ENCODE measurements around the gene ZAR1L.

The ZAR1L gene

DNA sequence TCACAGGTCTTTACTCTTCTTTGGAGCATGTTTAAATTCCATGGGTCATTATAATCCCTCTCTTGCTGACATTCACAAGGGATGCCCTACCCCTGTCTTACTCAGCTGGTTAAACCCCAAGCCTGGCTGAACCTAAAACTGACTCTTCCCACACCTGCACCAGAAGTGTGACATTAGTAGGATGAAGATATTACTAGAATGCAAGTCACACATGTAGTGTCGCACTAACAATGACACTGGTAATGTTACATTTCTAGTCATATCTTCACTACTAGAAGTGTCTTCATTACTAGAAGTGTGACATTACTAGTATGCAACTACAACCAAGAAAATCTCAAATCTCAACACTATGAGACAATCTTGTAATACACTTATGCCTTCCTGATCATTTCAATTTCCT lies 14.2 kb downstream of the ZAR1L start:
- DNase-seq: no peak

DNA sequence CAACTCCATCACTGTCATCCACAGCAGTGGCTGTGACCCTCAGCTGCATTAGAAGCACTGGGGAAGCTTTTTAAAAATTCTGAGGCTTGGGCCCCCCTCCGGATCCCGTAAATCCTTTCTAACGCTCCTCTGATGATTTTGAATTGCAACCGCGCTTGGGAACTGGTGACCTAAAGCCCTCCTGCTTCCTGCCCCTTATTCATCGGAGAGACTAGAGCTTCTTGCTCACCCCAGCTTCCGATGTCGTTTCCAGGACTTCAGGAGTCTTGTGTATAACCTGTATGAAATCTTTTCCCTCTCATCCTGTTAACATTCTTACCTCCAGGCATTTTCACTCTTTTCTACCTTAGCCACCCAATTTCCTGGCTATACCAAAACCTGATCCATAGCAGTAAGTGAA lies 14.8 kb downstream of the ZAR1L start:
- DNase-seq: no peak

DNA sequence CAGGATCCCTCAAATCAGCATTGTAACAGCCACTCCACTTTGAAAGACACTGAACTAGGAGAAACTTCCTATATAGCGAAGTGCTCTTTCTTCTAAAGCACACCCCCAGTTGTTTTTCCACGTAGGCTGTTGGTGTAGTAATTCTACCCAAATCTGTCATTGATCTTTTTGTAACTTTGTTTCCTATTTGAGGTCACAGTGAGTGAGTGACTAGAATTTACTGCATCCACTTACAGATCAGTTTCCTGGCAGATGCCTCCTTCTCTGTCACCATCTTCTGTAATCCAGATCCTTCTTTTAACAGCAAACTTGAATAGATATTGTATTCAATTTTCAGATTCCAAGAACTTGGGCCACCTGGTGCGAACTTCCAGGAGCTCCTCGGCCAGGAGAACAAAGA lies 15.3 kb downstream of the ZAR1L start:
- DNase-seq: no peak

DNA sequence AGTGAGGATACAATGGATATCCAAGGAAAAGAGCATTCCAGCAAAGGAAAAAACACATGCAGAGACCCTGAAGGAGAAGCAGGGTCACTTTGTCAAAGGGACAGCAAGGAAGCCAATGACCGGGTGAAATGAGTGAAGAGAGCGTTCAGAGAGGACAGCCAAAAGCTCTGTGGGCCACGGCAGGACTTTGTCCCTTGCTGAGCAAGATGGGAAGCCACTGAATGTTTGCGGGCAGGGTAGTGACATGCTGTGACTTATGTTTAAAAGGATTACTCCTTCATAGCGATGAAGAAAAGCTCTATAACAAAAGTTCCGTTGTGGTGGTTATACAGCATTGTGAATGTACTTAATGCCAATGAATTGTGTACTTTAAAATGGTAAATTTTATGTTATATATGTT lies 16.5 kb downstream of the ZAR1L start:
- DNase-seq: no peak

DNA sequence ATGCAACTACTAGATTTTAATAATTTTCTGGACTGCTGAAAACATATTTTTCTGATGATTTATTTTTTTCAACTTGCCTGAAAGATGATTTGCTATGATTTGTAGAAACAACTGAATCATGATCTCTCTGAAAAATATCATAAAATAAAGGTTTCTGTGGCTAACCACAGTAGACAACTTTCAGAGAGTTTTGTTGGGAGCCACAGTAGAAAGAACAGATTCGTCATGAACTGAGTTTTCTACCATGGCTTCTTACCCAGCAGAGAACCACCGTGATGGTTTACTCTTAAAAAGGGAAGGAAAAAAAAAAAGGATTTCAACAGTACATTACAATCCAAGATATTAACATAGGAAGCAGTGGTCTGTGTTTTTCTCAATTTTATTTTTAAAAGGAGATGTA lies 18.0 kb downstream of the ZAR1L start:
- DNase-seq: no peak

DNA sequence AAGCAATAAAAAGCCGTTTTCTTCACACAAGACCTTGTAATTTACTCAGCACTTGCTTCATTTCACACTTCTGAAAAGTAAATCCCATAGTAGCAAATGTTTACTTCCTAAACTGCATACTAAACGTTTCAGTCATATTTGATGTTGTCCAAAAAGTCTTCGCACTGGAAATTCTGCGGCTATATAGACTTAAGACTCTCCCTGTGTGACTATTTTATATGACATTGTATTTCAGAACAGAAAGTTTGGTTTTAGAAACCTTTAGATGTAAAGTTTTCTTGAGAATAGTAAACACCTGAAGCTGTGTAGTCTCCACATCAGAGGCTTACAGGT lies 29.6 kb downstream of the ZAR1L start:
- DNase-seq: no peak

DNA sequence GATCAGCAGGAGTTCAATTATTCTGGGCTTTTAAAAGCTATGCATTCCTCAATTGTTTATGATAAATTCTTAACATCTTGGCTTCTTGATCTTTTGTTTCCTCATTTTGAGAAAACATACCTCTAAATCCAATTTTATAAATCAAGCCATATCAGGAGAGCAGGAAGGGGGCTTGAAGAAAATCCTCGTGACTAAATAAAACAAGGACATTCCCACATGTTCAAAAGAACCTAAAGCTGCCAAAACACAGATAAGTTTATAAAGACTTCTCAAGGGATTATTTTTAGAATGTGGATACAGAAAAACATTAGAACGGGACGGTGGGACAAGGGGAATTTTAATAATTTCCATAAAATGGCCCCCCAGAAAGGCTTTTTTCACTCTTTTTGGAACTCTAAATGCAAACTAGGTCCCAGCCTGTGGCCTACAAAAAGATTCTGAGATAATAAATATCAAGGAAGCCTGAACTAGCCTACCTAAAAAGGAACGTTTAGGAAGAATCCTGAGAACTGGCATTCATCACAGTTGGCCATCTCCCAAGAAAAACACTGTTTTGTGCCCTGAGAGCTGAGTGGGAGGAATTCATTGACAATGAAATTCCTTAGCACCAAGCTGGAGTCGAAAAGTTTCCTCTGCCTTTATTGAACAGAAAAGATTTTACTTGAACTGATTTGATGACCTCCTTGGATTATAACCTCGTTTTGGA lies 30.1 kb downstream of the ZAR1L start:
- no peak for DNase-seq

DNA sequence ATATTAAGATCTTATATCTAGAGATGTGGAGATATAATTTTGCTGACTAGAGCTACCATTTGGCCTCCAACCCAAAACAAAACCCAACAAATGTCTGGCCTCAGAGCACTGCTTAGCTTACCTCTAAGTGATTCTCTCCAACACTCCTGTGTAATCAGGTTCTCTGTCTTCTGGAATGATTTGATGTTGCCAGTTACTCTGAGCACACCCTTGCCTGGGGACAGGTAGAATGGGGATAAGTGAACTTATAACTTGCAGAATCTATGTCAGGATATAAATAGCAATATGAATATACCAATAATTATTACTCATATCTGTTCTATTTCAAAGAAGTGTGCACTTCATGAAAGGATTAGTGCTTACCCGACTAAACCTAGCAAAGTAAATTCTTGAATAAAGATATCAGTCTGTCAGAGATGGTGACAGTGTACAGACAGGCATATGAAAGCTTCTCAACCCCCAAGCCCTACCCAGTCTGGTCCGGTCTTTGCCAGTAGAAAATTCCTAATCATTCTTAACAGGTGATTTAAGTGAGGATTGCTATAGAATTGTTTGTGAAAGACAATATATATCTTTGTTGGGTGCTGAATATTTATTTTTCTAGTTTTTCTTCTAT lies 33.0 kb downstream of the ZAR1L start:
- DNase-seq: no peak

DNA sequence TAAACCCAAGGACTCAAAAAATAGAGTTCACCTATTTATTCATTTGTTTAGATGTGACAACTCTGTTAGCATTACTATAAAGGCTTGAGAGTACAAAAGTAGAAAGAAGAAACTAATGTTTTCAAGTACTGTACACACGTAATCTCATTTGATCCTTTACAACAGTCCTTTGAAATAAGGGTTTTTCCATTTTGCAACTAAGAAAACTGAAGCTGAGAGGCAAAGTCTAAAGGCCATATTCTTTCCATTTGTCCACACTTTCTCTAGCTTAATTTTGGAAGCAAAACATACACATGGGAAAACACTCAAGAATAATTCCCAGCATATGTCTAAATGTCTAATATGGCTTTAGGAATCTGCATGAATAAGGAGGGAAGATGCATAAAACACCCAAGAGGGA lies 34.1 kb downstream of the ZAR1L start:
- no peak for DNase-seq

DNA sequence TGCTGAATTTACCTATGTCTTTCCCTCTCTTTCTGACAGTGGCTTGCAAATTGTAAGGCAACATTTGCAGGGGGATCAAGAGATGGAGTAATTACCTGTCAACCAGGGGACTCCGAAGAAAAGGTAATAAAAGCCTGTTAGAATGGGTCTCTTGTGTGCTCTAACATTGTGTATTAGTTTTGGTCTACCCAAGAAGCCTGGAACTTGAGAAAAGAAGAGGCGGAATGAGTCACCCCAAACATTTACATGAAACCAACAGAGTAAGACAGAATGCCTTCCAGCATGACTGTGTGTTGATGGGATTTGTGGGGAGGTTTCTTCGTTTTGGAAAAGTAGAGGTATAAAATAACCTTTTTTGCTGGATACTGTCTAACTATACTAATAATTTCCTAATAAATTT lies 36.7 kb downstream of the ZAR1L start:
- DNase-seq: no peak

DNA sequence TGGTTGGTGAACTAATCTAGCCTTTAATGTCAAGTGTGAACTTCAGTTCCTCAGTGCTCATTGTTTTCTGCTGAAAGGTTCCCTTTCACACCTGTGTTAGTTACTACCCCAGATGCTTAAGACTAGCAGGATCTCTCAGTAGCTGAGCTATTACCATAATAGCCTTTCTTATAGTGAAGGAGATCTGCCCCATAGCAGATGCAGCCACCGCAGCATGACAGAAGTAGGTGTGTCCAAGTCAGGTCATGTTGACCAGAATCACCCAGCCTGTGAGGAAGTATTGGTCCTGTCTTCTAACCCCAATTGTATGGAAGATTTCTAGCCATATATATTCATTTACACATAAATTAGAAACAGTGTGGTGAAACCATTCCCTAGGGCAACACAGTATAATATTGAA lies 37.3 kb downstream of the ZAR1L start:
- DNase-seq: no peak

DNA sequence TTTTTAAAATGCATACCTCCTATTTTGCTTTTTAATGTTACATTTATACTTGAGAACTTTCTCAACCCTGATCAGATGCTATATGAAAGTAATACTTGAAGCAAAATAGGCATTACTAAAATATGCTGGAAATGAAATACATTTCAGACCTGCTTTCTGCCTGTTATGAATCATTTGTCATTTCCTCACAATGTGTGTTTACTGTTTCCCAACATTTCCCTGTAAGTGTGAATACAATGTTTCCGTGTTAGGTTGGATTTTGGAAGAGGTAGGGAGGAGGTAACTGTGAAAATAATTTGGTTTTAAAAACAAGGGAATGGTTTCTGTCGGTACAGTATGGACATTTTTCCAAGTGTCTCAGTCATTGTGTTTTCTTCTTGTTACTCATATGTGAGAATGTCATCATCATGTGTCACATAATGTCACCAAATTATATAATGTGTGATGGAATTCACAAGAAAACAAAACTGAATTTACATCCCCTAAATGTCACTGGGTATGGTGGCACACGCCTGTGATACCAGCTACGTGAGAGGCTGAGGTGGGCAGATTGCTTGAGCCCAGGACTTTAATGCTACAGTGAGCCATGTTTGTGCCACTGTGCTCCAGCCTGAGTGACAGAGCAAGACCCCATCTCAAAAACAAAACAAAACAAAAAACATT lies 43.0 kb downstream of the ZAR1L start:
- DNase-seq: no peak

DNA sequence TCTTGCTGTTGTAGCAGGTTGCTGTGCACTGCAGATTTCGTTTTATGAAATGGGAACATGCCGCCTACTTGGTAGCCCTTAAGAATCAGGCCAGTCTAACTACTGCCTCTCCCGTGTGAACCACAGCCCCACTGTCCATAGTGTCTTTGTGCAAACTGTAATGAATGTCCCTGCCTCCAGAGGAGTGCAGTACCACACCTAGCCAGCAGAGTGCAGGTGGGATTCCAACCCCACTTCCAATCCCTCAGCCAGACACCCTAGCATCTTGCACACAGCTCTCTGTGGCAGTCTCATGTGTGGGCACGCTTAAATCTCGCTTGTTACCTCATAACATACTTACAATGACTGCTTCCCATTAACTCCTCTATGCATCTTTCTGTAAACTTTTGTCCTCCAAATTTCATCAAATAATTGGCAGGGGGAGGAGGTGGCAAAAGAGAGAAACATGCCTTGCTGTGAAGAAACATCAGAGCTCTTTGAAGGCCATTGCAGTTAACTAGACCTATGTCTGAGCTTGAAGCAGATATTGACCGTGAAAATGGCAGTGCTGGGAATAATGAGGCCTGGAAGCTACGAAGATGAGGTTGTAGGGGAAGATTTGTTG lies 47.2 kb downstream of the ZAR1L start:
- DNase-seq: no peak

DNA sequence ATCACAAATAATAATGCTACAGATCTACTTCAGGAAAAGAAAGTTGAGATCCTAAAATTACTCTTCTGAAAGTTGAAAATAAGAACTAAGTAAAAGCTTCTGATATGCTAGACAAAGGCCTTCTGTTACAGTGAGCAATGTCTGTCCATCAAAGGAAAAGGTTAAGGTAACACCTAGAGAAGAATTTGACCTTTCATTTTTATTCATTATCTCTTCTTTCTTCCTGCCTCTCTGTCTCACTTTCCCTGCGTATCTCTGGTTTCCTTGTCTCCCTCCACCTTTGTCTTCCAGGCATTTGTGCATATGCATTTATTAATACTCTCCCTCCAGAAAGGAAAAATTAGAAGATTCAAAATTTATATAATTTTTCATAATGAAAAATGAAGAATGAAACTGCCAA lies 49.0 kb downstream of the ZAR1L start:
- no peak for DNase-seq

DNA sequence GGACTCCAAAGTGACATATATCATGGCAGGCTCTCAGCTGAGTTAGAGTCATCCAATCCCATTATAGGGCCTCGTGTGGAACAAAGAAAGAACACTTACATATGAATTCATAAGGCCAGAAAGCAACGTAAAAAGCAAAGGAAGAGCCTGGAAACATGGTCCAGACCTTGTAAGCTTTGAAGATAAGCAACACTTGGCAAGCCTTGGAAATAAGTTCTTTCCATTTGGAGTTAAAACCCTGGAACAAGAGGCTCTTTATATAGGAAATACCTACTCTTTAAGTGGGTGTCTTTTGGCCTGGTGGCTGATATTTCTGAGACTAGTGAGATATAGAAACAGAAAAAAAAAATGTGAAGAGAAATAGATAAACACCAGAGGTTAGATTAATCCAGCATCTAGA lies 49.4 kb downstream of the ZAR1L start:
- DNase-seq: no peak

DNA sequence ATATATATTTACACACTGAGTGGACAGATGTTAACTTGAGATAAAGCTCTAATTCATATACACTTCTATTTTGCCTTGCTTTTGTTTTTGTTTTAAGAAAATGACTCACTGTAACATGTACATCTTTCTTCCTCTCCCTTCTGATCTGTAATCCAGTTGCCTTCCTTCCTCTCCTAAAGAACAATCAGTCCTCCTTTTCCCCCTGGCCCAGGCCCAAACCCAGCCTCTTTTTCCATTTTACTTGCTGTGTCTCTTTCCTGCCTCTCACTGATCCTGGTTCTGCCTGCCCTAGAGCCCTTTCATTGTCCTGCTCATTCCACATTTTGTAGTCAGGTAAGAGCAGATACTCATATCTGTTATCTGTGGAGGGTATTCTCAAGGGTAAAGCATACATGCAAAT lies 50.8 kb downstream of the ZAR1L start:
- no peak for DNase-seq

DNA sequence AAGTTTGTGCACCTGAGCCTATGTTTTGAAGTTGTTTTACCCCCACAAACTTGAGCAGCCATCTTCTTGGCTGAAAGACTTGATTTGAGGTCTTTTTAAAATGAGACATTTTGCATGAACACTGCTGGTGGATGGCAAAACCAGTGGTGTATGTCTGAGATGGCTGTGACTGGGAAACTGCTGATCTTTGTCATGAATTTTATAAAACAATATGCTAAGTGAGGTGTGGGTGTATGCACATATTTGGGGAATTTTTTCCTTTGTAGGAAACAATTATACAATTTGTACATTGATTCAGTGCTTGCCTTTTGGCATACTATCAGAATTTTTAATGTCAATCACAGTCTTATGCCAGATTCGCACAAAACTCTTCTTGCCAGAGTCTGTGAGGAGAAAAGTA lies 52.5 kb downstream of the ZAR1L start:
- no peak for DNase-seq

DNA sequence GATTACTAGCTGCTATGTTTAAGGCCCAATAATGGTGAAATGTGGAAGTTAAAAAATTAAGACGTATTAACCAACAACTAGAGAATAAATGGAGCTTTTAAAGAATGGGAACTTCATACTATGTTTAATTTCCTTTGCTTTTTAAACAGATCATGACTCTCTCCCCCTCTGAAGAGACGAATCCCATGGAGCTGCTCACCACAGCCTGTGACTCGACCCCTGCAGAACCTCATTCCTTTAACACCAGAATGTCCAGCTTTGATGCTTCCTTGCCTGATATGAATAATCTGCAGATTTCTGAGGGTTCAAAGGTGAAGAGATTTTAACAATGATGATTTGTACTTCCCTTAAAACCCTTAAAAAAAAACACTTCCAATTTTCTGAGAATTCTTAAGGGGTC lies 53.0 kb downstream of the ZAR1L start:
- DNase-seq: no peak

DNA sequence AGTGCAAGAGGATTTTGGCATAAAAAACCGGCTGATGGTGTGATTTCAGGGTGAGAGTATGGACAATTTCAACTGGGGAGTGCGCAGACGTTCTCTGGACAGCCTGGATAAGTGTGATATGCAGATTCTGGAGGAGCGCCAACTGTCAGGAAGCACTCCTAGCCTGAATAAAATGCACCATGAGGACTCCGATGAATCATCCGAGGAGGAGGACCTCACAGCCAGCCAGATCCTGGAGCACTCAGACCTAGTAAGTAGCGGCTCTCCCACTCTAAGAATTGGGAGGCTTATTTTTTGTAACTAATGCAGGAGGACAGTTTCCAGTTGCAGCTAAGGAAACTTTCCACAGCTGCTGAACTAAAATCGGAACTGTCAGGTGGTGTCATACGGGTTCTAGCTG lies 53.6 kb downstream of the ZAR1L start:
- DNase-seq: peak; percentile 41

DNA sequence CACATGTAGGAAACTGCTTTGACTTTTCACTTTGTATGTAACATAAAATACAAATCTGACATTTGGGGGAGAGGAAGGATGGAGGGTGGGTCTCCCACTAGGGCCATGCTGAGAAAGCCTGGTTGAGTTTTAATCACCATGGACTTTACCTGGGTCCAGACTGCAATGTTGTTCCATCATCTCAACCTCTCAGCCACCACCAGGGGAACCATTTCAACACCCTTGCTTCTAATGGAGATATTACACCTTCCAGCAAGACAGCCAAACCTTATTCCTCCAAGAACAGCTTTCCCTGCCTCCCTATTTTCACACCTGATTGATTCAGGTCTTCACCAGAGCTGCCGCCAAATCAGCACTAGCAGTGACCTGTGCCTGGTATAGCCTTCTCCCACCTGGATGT lies 56.0 kb downstream of the ZAR1L start:
- DNase-seq: no peak

DNA sequence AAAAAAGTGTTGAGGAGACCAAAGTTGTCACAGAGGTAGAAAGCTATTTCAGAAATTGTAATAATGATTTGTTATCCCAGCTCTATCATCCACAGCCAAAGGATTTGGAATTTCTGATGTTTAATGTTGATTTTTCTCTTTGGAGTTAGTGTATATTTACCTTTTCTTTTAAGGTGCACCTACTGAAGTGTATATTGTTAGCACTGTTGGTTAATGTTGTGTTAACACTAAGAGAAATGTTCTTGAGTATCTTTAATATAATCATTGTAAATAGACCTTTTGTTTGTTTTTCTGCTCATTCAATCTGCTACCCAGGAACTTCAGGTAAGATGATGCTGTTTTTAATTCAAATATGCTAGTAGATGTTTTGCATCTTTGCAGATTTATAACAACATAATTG lies 57.5 kb downstream of the ZAR1L start:
- DNase-seq: no peak

DNA sequence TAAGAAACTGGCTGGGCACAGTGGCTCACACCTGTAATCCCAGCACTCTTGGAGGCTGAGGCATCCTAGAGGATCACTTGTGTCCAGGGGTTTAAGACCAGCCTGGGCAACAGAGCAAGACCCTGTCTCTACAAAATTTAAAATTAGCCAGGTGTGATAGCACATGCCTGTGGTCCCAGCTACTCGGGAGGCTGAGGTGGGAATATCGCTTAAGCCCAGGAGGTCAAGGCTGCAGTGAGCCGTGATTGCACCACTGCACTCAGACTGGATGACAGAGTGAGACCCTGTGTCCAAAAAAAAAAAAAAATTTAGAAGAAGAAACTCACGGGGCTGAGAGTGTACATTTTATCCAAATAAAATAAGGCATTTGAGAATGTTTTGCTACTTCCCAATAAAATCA lies 58.9 kb downstream of the ZAR1L start:
- DNase-seq: no peak

DNA sequence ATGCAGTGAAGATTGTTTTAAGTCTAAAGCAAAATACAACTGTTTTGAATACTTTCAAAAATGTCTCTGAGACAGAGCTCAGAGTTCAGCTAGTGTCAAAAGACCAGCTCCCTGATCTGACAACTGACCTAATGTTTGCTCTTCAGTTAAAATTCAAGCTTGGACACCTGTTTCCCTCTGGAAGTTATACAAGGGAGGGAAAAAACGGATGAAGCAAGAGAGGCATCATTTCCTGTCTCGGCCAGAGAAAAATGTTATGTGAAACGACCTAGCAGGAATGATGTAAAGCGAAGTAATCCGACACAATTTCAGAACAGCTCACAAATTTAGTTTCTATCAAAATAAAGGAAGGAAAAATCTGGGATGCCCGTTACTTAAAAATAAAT lies 59.4 kb downstream of the ZAR1L start:
- no peak for DNase-seq

DNA sequence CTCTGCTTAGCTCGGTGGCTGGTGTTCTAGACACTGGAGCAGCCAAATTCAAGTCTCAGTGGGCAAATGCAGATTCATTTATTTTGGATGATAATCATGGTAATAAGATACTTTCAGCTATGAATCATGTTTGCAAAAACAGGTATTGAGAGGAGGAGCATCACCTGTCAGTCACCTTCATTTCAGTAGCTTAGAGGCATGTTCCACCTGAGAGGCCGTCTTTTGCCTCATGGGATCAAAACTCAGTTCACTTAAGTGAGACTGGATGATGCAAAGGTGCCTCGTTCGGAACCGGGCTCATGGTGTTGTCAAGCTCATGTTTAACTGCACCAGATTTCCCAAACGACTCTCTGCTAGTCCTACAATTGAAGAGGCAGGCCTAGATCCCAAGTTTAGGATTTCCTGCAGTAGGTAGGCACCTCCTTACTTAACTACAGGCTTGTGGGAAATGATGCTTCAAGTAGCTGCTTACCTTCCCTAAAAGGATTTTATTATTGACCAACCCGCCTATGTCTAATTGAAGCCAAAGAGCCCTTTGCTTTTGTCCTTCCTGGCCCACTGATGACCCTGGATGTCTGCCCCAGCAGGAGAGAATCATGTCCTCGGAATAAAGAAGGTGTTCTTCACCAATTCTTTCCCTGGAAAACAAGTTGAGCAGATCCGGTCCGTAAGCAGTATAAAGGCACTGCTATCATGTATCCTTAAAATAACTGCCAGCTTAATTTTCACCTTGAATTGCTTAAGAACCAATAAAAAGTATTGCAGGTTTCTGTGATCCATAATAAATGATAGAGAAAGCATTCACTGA lies 60.0 kb downstream of the ZAR1L start:
- DNase-seq: no peak

Measured in NCI-H2029 treated with DMSO at 0.1 percent for 48 hours (cell line).